Stimulated activated CD8-positive, alpha-beta memory T cell treated with anti-CD3 and anti-CD28 coated beads, Interleukin-4, amount 100 ng/mL, for 4 hours (primary cell): ENCODE measurements around the gene LAMA2.

ENCODE experiments used
- DNase-seq, 2 donors: peaks; one replicate each; pipeline ENCODE4 v3.0.0-alpha.2; 2020; ENCODE audit warnings: low read depth in 2 of 2, low spot score in 1 of 2

LAMA2 gene

DNA sequence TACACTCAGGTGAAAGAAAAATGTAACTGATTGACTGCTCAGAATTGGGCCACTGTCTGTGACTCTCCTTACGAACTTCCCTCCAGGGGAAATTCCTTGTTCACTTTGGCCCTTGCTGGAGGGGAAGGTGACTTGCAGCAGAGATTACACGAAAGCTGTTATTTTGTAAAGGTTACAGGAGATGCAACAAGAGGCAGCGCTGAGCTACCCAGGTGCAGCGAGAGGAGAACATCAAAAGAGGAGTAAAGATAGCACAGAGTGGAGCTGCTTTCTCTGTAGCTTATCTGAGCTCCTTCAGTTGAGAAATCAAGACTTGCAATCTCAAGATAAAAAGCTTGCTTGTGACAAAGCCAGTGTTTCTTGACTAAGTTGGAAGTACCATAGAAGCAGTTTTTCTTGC is 682.4 kb downstream of the LAMA2 start:
- no peak for DNase-seq

DNA sequence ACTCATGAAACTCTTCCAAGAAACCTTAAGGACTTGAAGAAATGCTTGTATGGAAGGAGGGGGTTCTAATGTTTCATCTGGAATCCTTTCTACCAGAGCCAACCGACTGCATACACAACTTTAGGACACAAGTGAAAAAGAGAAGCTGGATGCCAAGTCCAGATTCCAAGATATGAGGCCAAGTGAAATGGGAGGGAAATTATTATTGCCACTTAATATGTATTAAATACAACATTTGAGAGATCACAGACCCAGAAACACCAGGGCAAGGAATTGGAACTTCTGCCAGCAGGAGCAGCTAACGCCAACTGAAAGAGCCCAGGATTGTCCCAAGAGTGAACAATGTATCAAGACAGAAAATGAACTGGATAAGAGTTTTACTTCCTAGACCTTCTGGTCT is 682.9 kb downstream of the LAMA2 start:
- no peak for DNase-seq
